SU-DHL-6 (cell line): ENCODE measurements around the gene PIR.

Source experiments
- CTCF ChIP-seq: fragments of 200-600 bp; sonication (generic); IDR thresholded peaks from one replicate; pipeline ENCODE4 v1.5.1; 2017; ENCODE audit warnings: antibody characterized with exemption, mild to moderate bottlenecking, low read length, moderate library complexity; ENCODE audit not compliant: insufficient read depth, poor library complexity, severe bottlenecking
- EZH2phosphoT487 ChIP-seq: fragments of 200-600 bp; sonication (generic), shearing (Covaris generic); conservative IDR thresholded peaks from 2 replicates; pipeline ENCODE4 v1.6.1; 2018; ENCODE audit warnings: mild to moderate bottlenecking, antibody characterized with exemption, low read length, moderate library complexity, mixed read lengths

- TF ChIP-seq CTCF (no peak), EZH2phosphoT487 (no peak)
Observed at GRCh38 chrX:15343075-15343476, 150.1 kb downstream of the PIR start.
